K562 (cell line): ENCODE data around the gene SHC1. TPM values are rescaled to one million over a fixed set of nuclear protein-coding genes. Genes with fewer than 3 reads are reported as not detected.

Experiments
- CHD7 ChIP-seq: fragments of 200-600 bp; sonication (generic); IDR thresholded peaks from one replicate; pipeline ENCODE4 v1.6.1; 2012; ENCODE audit warnings: mild to moderate bottlenecking, low read depth, low read length, inconsistent platforms
- CXXC5 ChIP-seq: fragments of 250-450 bp; sonication (Bioruptor Pico); IDR thresholded peaks from 2 replicates; pipeline ENCODE4 v1.8.0; 2022; ENCODE audit warnings: inconsistent platforms, mild to moderate bottlenecking, moderate library complexity
- E4F1 ChIP-seq: fragments of 250-450 bp; sonication (Bioruptor Pico); IDR thresholded peaks from 2 replicates; pipeline ENCODE4 v1.5.0; 2021; ENCODE audit warnings: mild to moderate bottlenecking, borderline replicate concordance
- EP300 ChIP-seq: IDR thresholded peaks from 2 replicates; pipeline ENCODE4 v1.6.1; 2012; ENCODE audit warnings: low read length, improper control_type of control experiment
- ESRRA ChIP-seq: fragments of 450-650 bp; IDR thresholded peaks from 2 replicates; pipeline ENCODE4 v1.6.1; 2014; ENCODE audit warnings: low read depth, mild to moderate bottlenecking, moderate library complexity, borderline replicate concordance
- GMEB1 ChIP-seq: fragments of 250-450 bp; sonication (Bioruptor Pico); IDR thresholded peaks from 2 replicates; pipeline ENCODE4 v1.4.0; 2020; ENCODE audit warnings: mild to moderate bottlenecking
- ZC3H8 ChIP-seq: fragments of 450-650 bp; IDR thresholded peaks from 2 replicates; pipeline ENCODE4 v1.6.1; 2017
- ZNF217 ChIP-seq: sonication (generic); formaldehyde crosslinking; IDR thresholded peaks from 2 replicates; pipeline ENCODE4 v1.8.0; 2022; ENCODE audit warnings: mild to moderate bottlenecking, missing genetic modification reagents
- polyA plus RNA-seq, 8 experiments: library from polyadenylated mRNA; depleted of rRNA in 4 of 8; stranded (reverse) in 5 of 8; unstranded in 3 of 8; fragments of >200 nt; fragmentation: Nextera tagmentation in 2 of 8; fragmentation: Illumina TruSeq in 1 of 8; extraction: Ambion mirVana in 2 of 8; extraction: Trizol in 1 of 8; gene quantifications; 2 replicates each; pipeline versions ENCODE4 v1.2.1 to v1.2.3, GENCODE V29; 2011 to 2014; ENCODE audit warnings: inconsistent platforms in 1 of 8, missing spikeins in 1 of 8
- total RNA-seq, 7 experiments: library from RNA; depleted of rRNA in 6 of 7; stranded (reverse); fragments of >200 nt in 6 of 7; fragmentation: Illumina TruSeq in 2 of 7; extraction: Trizol in 2 of 7; gene quantifications; 2 replicates each; pipeline versions ENCODE4 v1.2.1 to v1.2.3, GENCODE V29; 2011 to 2021; ENCODE audit warnings: low replicate concordance in 1 of 7

Gene SHC1
- total and polyA plus RNA-seq, 9 of the 15 experiments (the other 6 are each of a cell fraction or from before 2014, with no cell fraction given), result 4.1 to 113 (median 51.9) TPM

DNA sequence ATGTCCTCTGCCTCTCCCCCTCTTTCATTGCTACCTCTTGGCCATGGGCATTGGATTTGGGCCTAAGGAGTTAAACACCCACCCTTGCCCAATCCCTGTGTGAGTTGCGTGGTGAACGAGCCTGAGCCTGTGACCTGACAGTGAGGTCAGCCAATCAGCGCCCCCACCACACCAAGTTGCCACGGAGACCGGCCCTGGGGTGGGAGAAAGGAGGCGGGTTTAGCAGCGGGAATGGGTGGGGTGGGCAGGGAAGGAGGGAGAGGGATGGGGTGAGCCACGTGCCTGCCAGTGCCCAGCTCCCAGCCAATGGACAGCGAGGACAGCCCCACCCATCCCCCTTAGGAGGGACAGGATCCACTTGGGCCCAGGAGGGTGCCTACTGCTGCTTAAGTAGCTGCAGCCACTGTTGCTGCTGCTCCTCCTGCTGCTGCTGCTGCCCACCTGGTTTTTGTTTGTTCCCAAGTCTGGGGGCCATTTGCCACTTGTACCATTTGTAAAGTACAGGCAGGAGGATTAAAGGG is 41.5 kb upstream of the SHC1 start (continued):
- TF ChIP-seq E4F1 (CRISPR knock-in tag), result no peak
- TF ChIP-seq ESRRA, result no peak
- TF ChIP-seq ZNF217 (CRISPR knock-in tag), result no peak
- TF ChIP-seq EP300, result no peak
- no peak for TF ChIP-seq GMEB1 (CRISPR knock-in tag)
- TF ChIP-seq ZC3H8, result no peak
- TF ChIP-seq CXXC5 (CRISPR knock-in tag), result no peak
- TF ChIP-seq CHD7, result no peak
